ENCODE data around the gene ZPR1. TPM values are rescaled to one million over a fixed set of nuclear protein-coding genes. Genes with fewer than 3 reads are reported as not detected.
"Not testable (repeated sequence)": the region's sequence is repeated elsewhere in the genome, so short reads cannot be mapped to it uniquely, and the experiment has no call there.

Gene ZPR1
- total and polyA plus RNA-seq, 2 of the 4 experiments (the other 2 are of a cell fraction), result 40.8 to 52.0 TPM

DNA sequence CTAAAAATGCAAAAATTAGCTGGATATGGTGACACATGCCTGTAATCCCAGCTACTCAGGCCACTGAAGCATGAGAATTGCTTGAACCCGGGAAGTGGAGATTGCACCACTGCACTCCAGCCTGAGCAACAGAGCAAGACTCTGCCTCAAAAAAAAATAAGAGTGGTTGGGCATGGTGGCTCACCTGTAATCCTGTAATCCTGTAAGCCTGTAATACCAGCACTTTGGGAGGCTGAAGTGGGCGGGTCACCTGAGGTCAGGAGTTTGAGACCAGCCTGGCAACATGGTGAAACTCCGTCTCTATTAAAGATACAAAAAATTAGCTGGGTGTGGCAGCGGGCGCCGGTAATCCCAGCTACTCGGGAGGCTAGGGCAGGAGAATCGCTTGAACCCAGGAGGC is 31.8 kb downstream of the ZPR1 start:
- H4K91ac ChIP-seq (ENCODE audit: insufficient read depth, low read depth, low read length); H4K8ac ChIP-seq (ENCODE audit: low read depth in 2 of 2, low read length in 2 of 2); POLR2A ChIA-PET (ENCODE audit: unreplicated experiment); ATAC-seq (ENCODE audit: low read depth); H2BK20ac ChIP-seq (ENCODE audit: low read depth, low read length); H3K56ac ChIP-seq (ENCODE audit: extremely low read depth, insufficient read depth, low read length); DNase-seq; intact Hi-C loops (cut with micrococcal nuclease); H2BK15ac ChIP-seq (ENCODE audit: low read depth, low read length); H3K9ac ChIP-seq (ENCODE audit: low read depth, low read length); H3K27ac ChIP-seq (ENCODE audit: insufficient read depth, low read length); BruUV-seq (replicated peaks); in situ Hi-C loops (cut with MboI; ENCODE audit: low sequenced_read_pairs); H3K4ac ChIP-seq (ENCODE audit: low read depth, low read length); H3K23ac ChIP-seq (ENCODE audit: low read depth, low read length); H2AK5ac ChIP-seq (ENCODE audit: low read depth, low read length); H3K14ac ChIP-seq (replicated peaks; ENCODE audit: low read depth, low read length); H3K18ac ChIP-seq (ENCODE audit: low read depth, low read length); H3K4me1 ChIP-seq (ENCODE audit: control insufficient read depth, insufficient read depth, low read length); H2BK5ac ChIP-seq (ENCODE audit: low read depth, low read length, poor library complexity, severe bottlenecking); H3K9me3 ChIP-seq (ENCODE audit: control insufficient read depth, insufficient read depth, low read length); H3K9me1 ChIP-seq (ENCODE audit: insufficient read depth, low read length); H3K4me2 ChIP-seq (ENCODE audit: low read depth, low read length); dilution Hi-C loops (cut with HindIII; ENCODE audit: low sequenced_read_pairs, unreplicated experiment); H2BK120ac ChIP-seq (ENCODE audit: low read depth, low read length); H3K27me3 ChIP-seq (ENCODE audit: control insufficient read depth, insufficient read depth, low read length); H2AFZ ChIP-seq (replicated peaks; ENCODE audit: low read length, poor library complexity); H4K20me1 ChIP-seq (ENCODE audit: insufficient read depth, low read length); H2AK9ac ChIP-seq (replicated peaks; ENCODE audit: low read depth, low read length, poor library complexity); H3K4me3 ChIP-seq (ENCODE audit: insufficient read depth, low read depth, low read length); H4K5ac ChIP-seq (ENCODE audit: low read depth, low read length); H3K79me1 ChIP-seq (ENCODE audit: low read depth in 1 of 2, low read length in 2 of 2): not testable (repeated sequence)
- peaks cover 25% of the 10 kb centered on the region for H3K36me3 ChIP-seq (ENCODE audit: control insufficient read depth, insufficient read depth, low read length)
- 94% methylated on average over 3 of the region's 8 CpGs; no CpG with 5 or more reads in 1 of the 2 experiments for WGBS, 2 experiments (ENCODE audit: extremely low coverage in 2 of 2, insufficient read length in 1 of 2)
- CTCF ChIA-PET, result interaction anchor here (3.8 kb wide), 1 partner anchor 13 kb away, joined by 16 read pairs; no protein-coding TSS in a partner anchor
